HG02938 (cell line): ENCODE results near the gene FLII.

ENCODE experiments used
- ATAC-seq: cut with Tn5 transposase; IDR thresholded peaks from one replicate; pipeline ENCODE4 v1.9.1; 2021; ENCODE audit warnings: mild to moderate bottlenecking, moderate library complexity; ENCODE audit not compliant: unreplicated experiment

Gene FLII

GRCh38 chr17:18260332-18261145 is 2.0 kb upstream of the FLII start, which contains the start of gene MIEF2:
TSS of gene MIEF2 (plus strand) at chr17:18260662. CDS start at chr17:18262721, 2,059 bp downstream.
- peak; percentile 87 for ATAC-seq

- no peak for ATAC-seq
Observed at GRCh38 chr17:18259621-18260331, 1.2 kb upstream of the FLII start.

- no peak for ATAC-seq
Observed at GRCh38 chr17:18257982-18258355, 569 bp downstream of the FLII start.

- ATAC-seq = no peak
Observed at GRCh38 chr17:18257268-18257981, 1.1 kb downstream of the FLII start.

GRCh38 chr17:18256776-18257175 is 1.8 kb downstream of the FLII start:
- no peak for ATAC-seq

DNA sequence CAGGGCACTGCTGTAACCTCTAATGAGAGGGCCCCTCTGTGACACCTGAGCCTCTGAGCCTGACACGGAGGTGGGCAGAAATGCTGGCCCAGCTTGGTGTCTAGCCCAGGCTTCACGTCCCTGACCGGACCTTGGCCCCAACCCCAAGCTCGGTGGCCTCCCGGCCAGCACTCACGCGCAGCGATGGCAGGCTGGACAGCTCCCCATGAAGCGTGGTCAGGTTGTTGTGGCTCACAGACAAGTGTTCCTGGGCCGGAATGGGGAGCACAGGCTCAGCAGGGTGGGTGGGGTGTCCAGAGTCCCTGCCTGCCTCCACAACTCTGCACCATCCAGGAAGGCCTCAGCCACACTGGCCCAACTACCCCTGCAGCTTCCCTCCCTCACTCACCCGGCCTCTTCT is 2.2 kb downstream of the FLII start:
- ATAC-seq = no peak

- ATAC-seq = no peak
Observed at GRCh38 chr17:18254888-18255649, 3.5 kb downstream of the FLII start.

- ATAC-seq = no peak
Observed at GRCh38 chr17:18253947-18254821, 4.4 kb downstream of the FLII start.

- ATAC-seq = no peak
Observed at GRCh38 chr17:18253187-18253884, 5.2 kb downstream of the FLII start.

- ATAC-seq = no peak
Observed at GRCh38 chr17:18252160-18252559, 6.4 kb downstream of the FLII start.

GRCh38 chr17:18251204-18251603 is 7.3 kb downstream of the FLII start:
- no peak for ATAC-seq

DNA sequence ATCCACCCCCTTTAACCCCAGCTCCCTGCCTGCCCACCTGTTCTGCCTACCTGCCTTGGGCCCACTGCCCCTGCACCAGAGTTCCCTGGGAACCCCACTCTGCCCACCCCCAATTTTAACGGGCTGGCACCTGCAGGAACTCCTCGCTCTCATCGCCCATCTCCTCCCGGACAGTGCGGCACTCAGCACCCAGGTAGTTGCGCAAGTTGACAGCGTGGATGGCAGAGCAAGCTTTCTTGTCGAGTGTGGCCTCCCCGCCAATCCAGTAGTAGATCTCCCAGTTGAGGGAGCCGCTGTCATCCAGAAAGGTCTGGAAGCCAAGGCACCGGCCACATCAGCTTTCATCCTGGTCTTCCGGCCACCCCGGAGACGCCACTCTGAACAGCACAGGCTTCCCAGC is 7.8 kb downstream of the FLII start:
- ATAC-seq = no peak

DNA sequence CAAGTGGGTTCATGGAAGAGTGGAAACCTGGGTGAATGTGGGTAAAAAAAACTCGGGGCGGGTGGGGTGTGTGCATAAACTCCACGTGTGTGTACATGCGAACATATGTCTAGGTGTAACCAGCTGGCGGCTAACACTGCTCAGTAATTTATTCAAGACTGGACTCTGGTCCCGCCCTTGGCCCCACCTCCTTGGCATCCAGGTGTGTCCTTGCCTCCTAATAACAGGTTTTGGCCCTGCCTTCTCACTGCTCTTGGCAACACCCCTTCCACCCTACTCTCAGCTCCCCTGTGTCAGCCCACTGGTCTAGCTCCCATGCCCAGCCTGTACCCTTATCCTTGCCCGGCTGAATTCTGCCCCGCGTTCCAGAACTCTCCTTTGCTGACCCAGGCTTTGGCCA is 8.3 kb downstream of the FLII start:
- ATAC-seq = no peak

DNA sequence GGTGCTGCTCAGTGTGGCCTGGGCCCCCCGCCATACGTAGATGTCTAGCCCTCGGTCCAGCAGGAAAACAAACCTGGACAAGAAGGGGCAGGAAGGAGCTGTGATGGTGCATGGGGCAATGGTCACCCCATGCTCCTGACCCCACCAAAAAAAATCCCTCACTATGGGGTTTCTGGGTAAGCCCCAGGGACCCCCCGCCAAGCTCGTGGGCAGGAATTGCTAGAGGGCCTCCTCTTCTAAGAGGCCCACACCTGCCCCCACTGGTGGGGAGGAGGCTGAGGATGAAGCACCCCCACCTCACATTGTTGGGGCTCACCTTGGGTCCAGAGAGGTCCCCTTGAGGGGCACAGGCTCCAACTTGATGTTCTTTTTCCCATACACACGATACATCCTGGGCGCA is 9.7 kb downstream of the FLII start:
- no peak for ATAC-seq

- ATAC-seq = no peak
Observed at GRCh38 chr17:18248300-18248731, 10.2 kb downstream of the FLII start.

- no peak for ATAC-seq
Observed at GRCh38 chr17:18247613-18248001, 10.9 kb downstream of the FLII start.

GRCh38 chr17:18246880-18247612 is 11.5 kb downstream of the FLII start:
- ATAC-seq = no peak

- ATAC-seq = no peak
Observed at GRCh38 chr17:18246109-18246725, 12.3 kb downstream of the FLII start.
